PC-9 (cell line): ENCODE data around the gene ERC2. TPM values are rescaled to one million over a fixed set of nuclear protein-coding genes. Genes with fewer than 3 reads are reported as not detected.

Experiments
- BruUV-seq: library from RNA; stranded (reverse); fragments of 400-500 nt; replicated peaks from 2 replicates; lab custom pipeline; 2021; lab: Mats Ljungman, UMichigan
- CTCF ChIA-PET: fragments of 300-600 bp; sonication (Branson Sonifier 250); formaldehyde crosslinking; loops from one replicate; lab custom pipeline; 2022; ENCODE audit warnings: antibody characterized with exemption; lab: Charles Lee
- POLR2A ChIA-PET: fragments of 300-600 bp; sonication (Branson Sonifier 250); formaldehyde crosslinking; loops from one replicate; lab custom pipeline; 2022; ENCODE audit warnings: antibody characterized with exemption; ENCODE audit not compliant: unreplicated experiment; lab: Charles Lee
- DNase-seq, 2 experiments: peaks; one replicate each; pipeline versions ENCODE4 v3.0.0 to v3.0.0-alpha.2; 2015 to 2022; ENCODE audit warnings: mixed read lengths in 1 of 2
- H2AFZ ChIP-seq: fragments of 200-600 bp; sonication (generic); 2 replicates; pipeline ENCODE4 v1.8.1; 2017; ENCODE audit warnings: antibody characterized with exemption
- H3F3A ChIP-seq: fragments of 200-600 bp; sonication (generic); 2 replicates; pipeline ENCODE4 v1.8.1; 2017; ENCODE audit warnings: antibody characterized with exemption, mild to moderate bottlenecking, low read depth; ENCODE audit not compliant: insufficient read depth
- H3K27ac ChIP-seq: fragments of 200-600 bp; sonication (generic); 2 replicates; pipeline ENCODE4 v1.6.1; 2016; ENCODE audit warnings: mixed run types
- H3K27me3 ChIP-seq: fragments of 200-600 bp; sonication (generic); 2 replicates; pipeline ENCODE4 v1.6.1; 2016; ENCODE audit warnings: low read depth, mixed run types; ENCODE audit not compliant: insufficient read depth
- H3K36me3 ChIP-seq: fragments of 200-600 bp; sonication (generic); 2 replicates; pipeline ENCODE4 v1.6.1; 2016; ENCODE audit warnings: low read depth, mixed run types
- H3K4me1 ChIP-seq: fragments of 200-600 bp; sonication (generic); replicated peaks from 2 replicates; pipeline ENCODE4 v1.6.1; 2016; ENCODE audit warnings: mixed run types; ENCODE audit not compliant: insufficient read depth
- H3K4me2 ChIP-seq: fragments of 200-600 bp; sonication (generic); 2 replicates; pipeline ENCODE4 v1.6.1; 2017; ENCODE audit warnings: mixed run types
- H3K4me3 ChIP-seq: fragments of 200-600 bp; sonication (generic); 2 replicates; pipeline ENCODE4 v1.6.1; 2016; ENCODE audit warnings: mixed run types
- H3K79me2 ChIP-seq: fragments of 200-600 bp; sonication (generic); 2 replicates; pipeline ENCODE4 v1.6.1; 2017; ENCODE audit warnings: low read depth, mixed run types
- H3K9me2 ChIP-seq: fragments of 200-600 bp; sonication (generic); 2 replicates; pipeline ENCODE4 v1.8.1; 2017; ENCODE audit warnings: mild to moderate bottlenecking; ENCODE audit not compliant: insufficient read depth
- H3K9me3 ChIP-seq: fragments of 200-600 bp; sonication (generic); 2 replicates; pipeline ENCODE4 v1.8.1; 2016; ENCODE audit warnings: low read depth; ENCODE audit not compliant: insufficient read depth
- H4K20me1 ChIP-seq: fragments of 200-600 bp; sonication (generic); 2 replicates; pipeline ENCODE4 v1.8.1; 2017; ENCODE audit not compliant: insufficient read depth
- CTCF ChIP-seq: fragments of 200-600 bp; sonication (generic); conservative IDR thresholded peaks from 2 replicates; pipeline ENCODE4 v1.6.1; 2017; ENCODE audit warnings: mixed run types, antibody characterized with exemption, mild to moderate bottlenecking, moderate library complexity
- EZH2 ChIP-seq: fragments of 200-600 bp; sonication (generic); IDR thresholded peaks from 2 replicates; pipeline ENCODE4 v1.8.0; 2017; ENCODE audit warnings: antibody characterized with exemption, low read depth
- intact Hi-C: fragments of 100-400 bp; cut with micrococcal nuclease; formaldehyde crosslinking; loops from one replicate; pipeline ENCODE4 v1.10.0; 2022; ENCODE audit not compliant: unreplicated experiment
- total RNA-seq: library from RNA; stranded (reverse); gene quantifications from 2 replicates; pipeline ENCODE4 v1.2.3, GENCODE V29; 2021

The ERC2 gene
- total RNA-seq, 1 experiment from 2014 or later = 1.4 TPM

DNA sequence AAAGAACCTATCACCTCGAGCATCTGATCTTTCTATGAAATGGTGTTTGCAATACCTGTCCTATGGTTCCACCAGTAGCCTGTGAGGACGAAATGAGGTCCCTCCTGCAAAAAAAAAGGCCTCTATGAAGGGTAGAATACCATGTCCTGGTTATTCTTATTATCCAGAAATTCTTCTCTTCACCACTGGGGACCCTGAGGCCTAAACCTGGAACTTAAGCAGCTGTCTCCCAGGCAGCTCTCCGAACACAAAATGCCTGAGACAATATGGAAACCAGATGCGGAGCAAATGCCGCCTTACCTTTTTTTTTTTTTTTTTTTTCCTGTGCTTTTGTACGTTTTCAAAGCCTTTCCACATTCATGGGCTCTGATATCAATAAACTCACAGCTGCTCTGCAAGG lies 919.1 kb downstream of the ERC2 start:
- Histone ChIP-seq H3K79me2 (no peaks in the 10 kb centered on the region), H3K4me1 (no peaks in the 10 kb centered on the region), H3K27me3 (no peaks in the 10 kb centered on the region), H3K9me3 (no peaks in the 10 kb centered on the region), H3K4me3 (no peak overlapping the region), H2AFZ (no peak overlapping the region), H3K27ac (no peak overlapping the region), H3F3A (no peaks in the 10 kb centered on the region), H4K20me1 (no peaks in the 10 kb centered on the region), H3K36me3 (no peaks in the 10 kb centered on the region), H3K4me2 (no peak overlapping the region), H3K9me2 (no peaks in the 10 kb centered on the region)
- intact Hi-C loops = no loop called here
- DNase-seq = no peak
- TF ChIP-seq CTCF (no peak; the same call in 1 of the 2 replicates), EZH2 (no peak)
- BruUV-seq = no TSS peak
- POLR2A ChIA-PET = interaction anchor here (0.7 kb wide), 1 partner anchor 14 kb away, joined by 7 read pairs; no protein-coding TSS in a partner anchor
- CTCF ChIA-PET = no interaction called here

GRCh38 chr3:55546866-55547669 lies 921.2 kb downstream of the ERC2 start:
- intact Hi-C loops = no loop called here
- Histone ChIP-seq H3K36me3 (no peaks in the 10 kb centered on the region), H3K4me1 (no peaks in the 10 kb centered on the region), H3K4me2 (no peak overlapping the region), H3K27ac (no peak overlapping the region), H3K27me3 (no peaks in the 10 kb centered on the region), H2AFZ (no peak overlapping the region), H3K4me3 (no peak overlapping the region), H3K79me2 (no peaks in the 10 kb centered on the region), H3K9me2 (no peaks in the 10 kb centered on the region), H3F3A (no peaks in the 10 kb centered on the region), H3K9me3 (no peaks in the 10 kb centered on the region), H4K20me1 (no peaks in the 10 kb centered on the region)
- DNase-seq = no peak
- ChIA-PET CTCF (no interaction called here), POLR2A (no interaction called here)
- no TSS peak for BruUV-seq
- TF ChIP-seq CTCF (no peak), EZH2 (no peak)

DNA sequence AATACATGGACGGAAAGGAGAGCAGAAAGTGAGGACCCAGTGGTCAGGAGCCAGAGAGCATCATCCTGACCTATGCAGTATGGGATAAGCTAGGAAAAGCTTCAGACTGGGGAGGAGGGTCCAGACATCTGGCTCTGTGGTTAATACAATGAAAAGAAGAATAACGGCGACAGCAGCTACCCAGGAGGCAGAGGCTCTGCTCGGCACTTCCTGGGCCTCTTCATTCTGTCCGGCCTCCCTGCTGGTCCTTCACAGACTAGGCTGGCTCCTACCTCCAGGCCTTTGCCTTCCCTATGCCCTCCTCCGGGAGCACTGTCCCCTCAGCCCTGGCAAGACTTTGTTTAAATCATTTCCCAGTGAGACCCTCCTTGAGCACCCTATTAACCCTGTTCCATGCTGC lies 922.3 kb downstream of the ERC2 start:
- no peaks in the 10 kb centered on the region for H3K9me2 ChIP-seq
- H3K79me2 ChIP-seq = no peaks in the 10 kb centered on the region
- no peaks in the 10 kb centered on the region for H3K4me1 ChIP-seq
- H3K27ac ChIP-seq = no peak overlapping the region
- ChIA-PET CTCF (no interaction called here), POLR2A (no interaction called here)
- TF ChIP-seq CTCF (no peak), EZH2 (no peak)
- no peaks in the 10 kb centered on the region for H3K9me3 ChIP-seq
- no peak overlapping the region for H2AFZ ChIP-seq
- DNase-seq = no peak
- H3F3A ChIP-seq = no peaks in the 10 kb centered on the region
- H3K36me3 ChIP-seq = no peaks in the 10 kb centered on the region
- BruUV-seq = no TSS peak
- H3K4me2 ChIP-seq = no peak overlapping the region
- no peaks in the 10 kb centered on the region for H3K27me3 ChIP-seq
- no peaks in the 10 kb centered on the region for H4K20me1 ChIP-seq
- intact Hi-C loops = no loop called here
- no peak overlapping the region for H3K4me3 ChIP-seq
